Skeletal muscle satellite cell (primary cell): ENCODE data around the gene PEMT.

Source experiments
- H3K27me3 ChIP-seq: 2 replicates; pipeline ENCODE4 v1.7.0; 2013; ENCODE audit warnings: low read length; ENCODE audit not compliant: control insufficient read depth, insufficient read depth
- H3K36me3 ChIP-seq: 2 replicates; pipeline ENCODE4 v1.7.0; 2013; ENCODE audit warnings: mild to moderate bottlenecking, control low read depth, low read length; ENCODE audit not compliant: insufficient read depth
- H3K4me1 ChIP-seq: 2 replicates; pipeline ENCODE4 v1.7.0; 2013; ENCODE audit warnings: low read length; ENCODE audit not compliant: control insufficient read depth, insufficient read depth
- H3K4me2 ChIP-seq: 2 replicates; pipeline ENCODE4 v1.7.0; 2013; ENCODE audit warnings: mild to moderate bottlenecking, low read length
- H3K4me3 ChIP-seq: 2 replicates; pipeline ENCODE4 v1.7.0; 2013; ENCODE audit warnings: low read length
- H3K9ac ChIP-seq: 2 replicates; pipeline ENCODE4 v1.7.0; 2013; ENCODE audit warnings: mild to moderate bottlenecking, low read depth, low read length, moderate library complexity
- H3K9me3 ChIP-seq: replicated peaks from 2 replicates; pipeline ENCODE4 v1.7.0; 2013; ENCODE audit warnings: mild to moderate bottlenecking, control low read depth, low read length

PEMT gene

DNA sequence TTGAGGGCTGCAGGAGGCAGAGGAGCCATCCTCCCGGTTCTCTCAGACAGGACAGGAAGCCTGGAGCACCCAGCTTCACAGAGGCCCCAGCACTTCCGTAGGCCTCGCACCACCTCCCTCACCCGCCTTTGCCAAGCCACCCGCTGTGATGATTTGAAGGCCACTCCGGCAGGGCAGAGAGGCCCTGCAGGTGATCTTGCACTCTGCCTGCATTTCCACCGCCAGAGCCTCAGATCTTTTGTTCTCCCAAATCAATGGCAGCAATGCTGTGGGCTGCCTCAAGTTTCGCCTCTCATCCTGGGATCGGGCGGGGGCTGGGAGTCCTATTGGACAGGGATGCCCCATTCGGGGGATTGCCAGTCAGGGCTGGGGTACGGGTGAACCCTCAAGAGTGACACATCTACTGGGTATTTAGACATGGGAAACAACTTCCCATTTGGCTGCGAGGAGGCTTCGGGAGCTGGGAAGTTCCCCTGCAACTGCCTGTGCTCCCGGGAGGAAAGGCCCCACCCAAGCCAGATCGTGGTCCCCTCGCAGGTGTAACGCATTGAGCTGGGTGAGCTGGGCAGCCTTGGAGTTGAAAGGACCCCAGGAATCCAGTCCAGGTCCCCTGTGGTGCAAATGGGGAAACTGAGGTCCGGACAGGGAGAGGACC lies 34.8 kb upstream of the PEMT start:
- no peaks in the 10 kb centered on the region for H3K9me3 ChIP-seq
- no peak overlapping the region for H3K9ac ChIP-seq
- H3K36me3 ChIP-seq, result no peaks in the 10 kb centered on the region
- no peaks in the 10 kb centered on the region for H3K4me1 ChIP-seq
- H3K27me3 ChIP-seq, result peaks cover 16% of the 10 kb centered on the region
- no peak overlapping the region for H3K4me3 ChIP-seq
- H3K4me2 ChIP-seq, result no peak overlapping the region

GRCh38 chr17:17624741-17625140 lies 33.2 kb upstream of the PEMT start:
- Histone ChIP-seq H3K27me3 (peaks cover 18% of the 10 kb centered on the region), H3K4me1 (no peaks in the 10 kb centered on the region), H3K4me3 (no peak overlapping the region), H3K9me3 (no peaks in the 10 kb centered on the region), H3K9ac (no peak overlapping the region), H3K4me2 (no peak overlapping the region), H3K36me3 (no peaks in the 10 kb centered on the region)

- Histone ChIP-seq H3K4me1 (no peaks in the 10 kb centered on the region), H3K9me3 (no peaks in the 10 kb centered on the region), H3K4me2 (no peak overlapping the region), H3K9ac (no peak overlapping the region), H3K4me3 (no peak overlapping the region), H3K27me3 (peaks cover 18% of the 10 kb centered on the region), H3K36me3 (no peaks in the 10 kb centered on the region)
Measured at GRCh38 chr17:17623904-17624303, 32.4 kb upstream of the PEMT start.

DNA sequence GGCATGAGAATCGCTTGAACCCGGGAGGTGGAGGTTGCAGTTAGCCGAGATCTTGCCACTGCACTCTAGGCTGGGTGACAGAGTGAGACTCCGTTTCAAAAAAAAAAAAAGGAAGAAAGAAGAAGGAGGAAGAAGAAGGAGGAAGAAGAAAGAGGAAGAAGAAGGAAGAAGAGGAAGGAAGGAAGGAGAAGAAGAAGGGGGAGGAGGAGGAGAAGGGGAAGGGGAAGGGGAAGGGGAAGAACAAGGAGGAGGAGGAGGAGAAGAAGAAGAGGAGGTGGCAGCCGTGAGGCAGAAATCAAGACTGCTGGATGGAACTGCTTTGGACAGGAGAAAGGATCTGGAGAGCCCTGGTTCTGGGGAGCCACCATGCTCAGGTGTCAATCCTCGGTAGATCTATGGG lies 29.7 kb upstream of the PEMT start:
- Histone ChIP-seq H3K4me1 (no peaks in the 10 kb centered on the region), H3K9ac (no peak overlapping the region), H3K4me2 (no peak overlapping the region), H3K9me3 (no peaks in the 10 kb centered on the region), H3K36me3 (no peaks in the 10 kb centered on the region), H3K4me3 (no peak overlapping the region), H3K27me3 (peaks cover 17% of the 10 kb centered on the region)

GRCh38 chr17:17613708-17614114 lies 22.2 kb upstream of the PEMT start:
- H3K4me2 ChIP-seq, result no peak overlapping the region
- peaks cover 5% of the 10 kb centered on the region for H3K27me3 ChIP-seq
- no peaks in the 10 kb centered on the region for H3K4me1 ChIP-seq
- no peaks in the 10 kb centered on the region for H3K9me3 ChIP-seq
- H3K36me3 ChIP-seq, result no peaks in the 10 kb centered on the region
- no peak overlapping the region for H3K9ac ChIP-seq
- no peak overlapping the region for H3K4me3 ChIP-seq

DNA sequence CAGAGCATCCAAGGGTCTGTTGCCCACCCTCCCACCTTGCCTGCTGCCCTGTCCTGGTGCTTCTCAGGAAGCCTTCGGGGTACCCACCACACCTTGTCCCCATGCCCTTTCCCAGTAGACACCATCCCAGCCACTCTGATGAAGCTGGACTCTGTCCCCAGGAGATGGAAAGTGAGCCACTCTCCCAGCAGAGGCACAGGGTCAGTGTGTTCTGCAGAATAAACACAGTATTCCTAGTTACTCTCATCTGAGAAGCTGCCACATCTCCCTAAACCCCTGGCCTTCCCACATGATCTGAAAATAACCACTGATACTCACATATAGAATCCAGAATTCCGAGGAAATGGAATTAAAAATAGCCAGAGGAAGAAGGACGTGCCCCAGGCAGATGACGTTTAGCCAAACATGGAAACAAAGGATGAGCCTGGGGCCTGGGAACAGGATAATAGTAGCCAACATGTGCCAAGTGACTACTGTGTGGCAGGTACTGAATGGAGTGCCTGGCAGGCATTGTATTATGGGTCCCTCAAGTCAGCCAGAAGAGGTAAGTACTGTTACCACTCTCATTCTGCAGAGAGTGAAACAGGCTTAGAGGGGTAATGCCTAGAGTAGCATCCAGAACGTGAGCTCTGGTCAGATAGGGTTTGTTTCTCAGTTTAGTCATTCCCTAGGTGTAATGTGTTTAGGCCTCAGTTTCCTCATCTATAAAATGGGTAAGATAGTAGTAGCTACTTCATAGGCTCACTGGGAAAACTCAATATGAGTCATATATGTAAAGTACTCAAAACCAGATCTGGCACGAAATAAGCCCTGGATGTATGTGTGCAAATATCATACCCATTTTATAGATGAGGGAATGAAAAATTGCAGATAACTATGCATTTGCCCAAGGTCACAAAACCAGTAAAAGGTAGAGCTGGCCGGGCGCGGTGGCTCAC lies 20.8 kb upstream of the PEMT start:
- H3K4me3 ChIP-seq, result no peak overlapping the region
- peaks cover 5% of the 10 kb centered on the region for H3K27me3 ChIP-seq
- H3K4me2 ChIP-seq, result no peak overlapping the region
- no peaks in the 10 kb centered on the region for H3K4me1 ChIP-seq
- H3K9me3 ChIP-seq, result no peaks in the 10 kb centered on the region
- no peak overlapping the region for H3K9ac ChIP-seq
- no peaks in the 10 kb centered on the region for H3K36me3 ChIP-seq

- Histone ChIP-seq H3K4me1 (peaks cover 14% of the 10 kb centered on the region), H3K4me3 (no peak overlapping the region), H3K9ac (no peak overlapping the region), H3K27me3 (peaks cover 3% of the 10 kb centered on the region), H3K4me2 (no peak overlapping the region), H3K9me3 (no peaks in the 10 kb centered on the region), H3K36me3 (no peaks in the 10 kb centered on the region)
Measured at GRCh38 chr17:17609121-17609520, 17.6 kb upstream of the PEMT start.

DNA sequence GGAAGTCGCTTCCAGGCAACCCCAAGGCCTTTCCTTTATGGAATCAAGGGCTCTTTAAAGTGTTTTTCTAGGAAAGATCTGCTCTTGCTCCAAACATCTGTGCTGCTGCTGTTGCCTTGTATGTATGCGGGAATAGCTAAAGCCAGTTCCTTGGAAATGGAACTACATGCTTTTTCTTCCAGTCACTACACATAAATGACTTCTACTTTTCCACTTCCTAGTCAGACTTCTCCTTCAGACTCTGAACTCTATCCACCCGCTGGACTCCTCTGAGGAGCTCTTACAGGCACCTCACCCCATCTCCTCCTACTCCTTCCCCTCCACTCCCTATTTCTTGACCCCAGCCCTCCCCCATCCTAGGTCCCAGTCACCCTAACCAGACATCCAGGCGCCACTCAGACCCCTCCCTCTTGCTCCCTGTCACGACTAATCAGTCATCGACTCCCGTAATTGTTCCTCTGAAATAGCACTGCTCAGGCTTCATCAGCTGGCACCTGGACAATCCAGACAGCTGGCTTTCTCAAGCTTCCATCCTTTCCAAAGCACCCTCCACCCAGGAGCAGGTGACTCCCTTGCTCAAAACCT lies 15.0 kb upstream of the PEMT start:
- no peak overlapping the region for H3K4me3 ChIP-seq
- H3K4me2 ChIP-seq, result no peak overlapping the region
- H3K4me1 ChIP-seq, result peaks cover 14% of the 10 kb centered on the region
- H3K36me3 ChIP-seq, result no peaks in the 10 kb centered on the region
- H3K9ac ChIP-seq, result no peak overlapping the region
- H3K9me3 ChIP-seq, result no peaks in the 10 kb centered on the region
- H3K27me3 ChIP-seq, result peaks cover 3% of the 10 kb centered on the region

DNA sequence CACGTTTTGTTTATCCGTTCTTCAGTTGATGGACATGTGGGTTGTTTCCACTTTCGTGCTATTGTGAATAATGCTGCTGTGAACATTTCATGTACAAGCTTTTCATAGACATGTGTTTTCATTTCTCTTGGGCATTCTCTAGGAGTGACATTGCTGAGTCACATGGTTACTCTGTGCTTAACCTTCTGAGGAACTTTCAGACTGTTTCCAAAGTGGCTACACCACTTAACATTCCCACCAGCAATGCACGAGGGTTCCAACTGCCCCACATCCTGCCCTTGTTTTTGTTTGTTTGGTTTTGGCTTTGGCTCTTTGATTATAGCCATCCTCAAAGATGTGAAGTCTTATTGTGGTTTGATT lies 14.2 kb upstream of the PEMT start:
- Histone ChIP-seq H3K27me3 (peaks cover 3% of the 10 kb centered on the region), H3K4me1 (peaks cover 14% of the 10 kb centered on the region), H3K4me3 (no peak overlapping the region), H3K9ac (no peak overlapping the region), H3K36me3 (no peaks in the 10 kb centered on the region), H3K9me3 (no peaks in the 10 kb centered on the region), H3K4me2 (peak overlapping the region; percentile 2)

DNA sequence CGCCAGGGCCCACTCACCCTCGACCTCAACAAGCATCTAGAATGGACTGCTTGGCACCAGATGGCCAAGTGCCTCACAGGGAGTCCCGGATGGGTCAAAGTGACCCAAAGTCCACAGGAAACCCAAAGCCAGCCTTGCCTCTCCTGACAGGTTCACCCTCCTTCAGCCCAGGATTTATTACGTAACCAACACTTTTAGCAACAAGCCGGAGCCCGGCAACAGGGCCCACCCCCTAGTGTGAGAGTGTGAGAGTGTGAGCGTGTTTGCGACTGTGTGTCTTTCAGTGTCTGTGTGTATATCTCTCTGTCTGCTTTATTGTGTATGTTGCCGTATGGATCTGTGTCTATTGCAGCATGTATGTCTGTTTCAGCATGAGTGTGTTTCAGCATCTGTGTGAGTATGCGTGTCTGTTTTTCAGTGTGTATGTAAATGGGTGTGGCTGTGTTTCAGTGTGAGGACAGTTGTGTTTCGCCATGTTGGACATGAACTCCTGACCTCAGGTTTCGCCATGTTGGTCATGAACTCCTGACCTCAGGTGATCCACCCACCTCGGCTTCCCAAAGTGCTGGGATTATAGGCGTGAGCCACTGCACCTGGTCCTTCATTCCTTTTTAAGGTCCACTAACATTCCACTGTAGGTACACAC lies 13.7 kb upstream of the PEMT start:
- H3K4me3 ChIP-seq, result no peak overlapping the region
- H3K4me1 ChIP-seq, result peaks cover 14% of the 10 kb centered on the region
- no peak overlapping the region for H3K9ac ChIP-seq
- no peaks in the 10 kb centered on the region for H3K9me3 ChIP-seq
- H3K4me2 ChIP-seq, result no peak overlapping the region
- H3K27me3 ChIP-seq, result peaks cover 3% of the 10 kb centered on the region
- no peaks in the 10 kb centered on the region for H3K36me3 ChIP-seq

DNA sequence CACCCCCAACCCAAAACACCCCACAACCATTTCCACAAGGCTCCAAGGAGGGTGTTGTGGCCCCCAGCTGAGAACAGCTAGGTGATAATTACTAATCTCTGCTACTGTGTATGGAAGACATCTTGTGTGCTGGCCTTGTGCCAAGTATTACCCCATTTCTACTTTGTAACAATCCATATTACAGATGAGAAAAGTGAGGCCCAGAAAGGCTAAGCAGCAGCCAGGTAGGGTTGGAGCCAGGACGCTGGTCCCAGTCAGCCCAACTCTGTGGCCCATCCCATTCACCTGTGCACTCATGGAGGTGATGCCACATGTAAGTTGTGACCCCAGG lies 12.4 kb upstream of the PEMT start:
- H3K4me1 ChIP-seq, result peaks cover 14% of the 10 kb centered on the region
- no peaks in the 10 kb centered on the region for H3K9me3 ChIP-seq
- no peaks in the 10 kb centered on the region for H3K36me3 ChIP-seq
- H3K27me3 ChIP-seq, result peaks cover 3% of the 10 kb centered on the region
- no peak overlapping the region for H3K9ac ChIP-seq
- H3K4me3 ChIP-seq, result no peak overlapping the region
- H3K4me2 ChIP-seq, result no peak overlapping the region
